EH (cell line): Measurements from ENCODE around the gene PLEKHG4B.
"Not testable (repeated sequence)": the region's sequence is repeated elsewhere in the genome, so short reads cannot be mapped to it uniquely, and the experiment has no call there.

ENCODE experiments used
- DNase-seq: peaks from one replicate; pipeline ENCODE4 v3.0.0-alpha.2; 2015; ENCODE audit warnings: low read depth

The PLEKHG4B gene

DNA sequence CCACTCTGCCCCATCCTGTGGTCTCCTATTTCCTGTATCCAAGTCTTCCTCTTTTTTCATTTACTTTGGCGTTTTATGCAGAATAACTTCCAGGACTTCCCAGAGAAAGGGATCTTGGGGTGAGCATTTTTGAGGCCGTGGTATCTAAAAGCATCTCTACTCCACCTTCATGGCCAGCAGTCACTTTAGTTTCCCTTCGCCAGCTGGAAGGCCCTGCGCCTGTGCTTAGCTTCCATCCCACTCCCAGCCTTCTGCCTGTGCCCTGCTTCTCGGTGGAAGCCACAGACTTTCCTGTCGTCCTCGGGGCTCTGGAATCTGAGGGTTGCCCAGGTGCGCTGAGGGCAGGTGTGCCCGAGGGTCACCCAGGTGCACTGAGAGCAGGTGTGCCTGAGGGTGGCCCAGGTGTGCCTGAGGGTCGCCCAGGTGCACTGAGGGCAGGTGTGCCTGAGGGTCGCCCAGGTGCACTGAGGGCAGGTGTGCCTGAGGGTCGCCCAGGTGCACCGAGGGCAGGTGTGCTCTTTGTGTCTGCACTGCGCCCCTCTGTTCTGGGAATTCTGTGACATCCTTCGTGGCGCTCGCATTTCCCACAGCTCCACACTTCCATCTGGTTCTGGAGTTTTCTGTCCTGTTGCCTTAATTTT, 67.0 kb downstream of the PLEKHG4B start:
- no peak for DNase-seq

DNA sequence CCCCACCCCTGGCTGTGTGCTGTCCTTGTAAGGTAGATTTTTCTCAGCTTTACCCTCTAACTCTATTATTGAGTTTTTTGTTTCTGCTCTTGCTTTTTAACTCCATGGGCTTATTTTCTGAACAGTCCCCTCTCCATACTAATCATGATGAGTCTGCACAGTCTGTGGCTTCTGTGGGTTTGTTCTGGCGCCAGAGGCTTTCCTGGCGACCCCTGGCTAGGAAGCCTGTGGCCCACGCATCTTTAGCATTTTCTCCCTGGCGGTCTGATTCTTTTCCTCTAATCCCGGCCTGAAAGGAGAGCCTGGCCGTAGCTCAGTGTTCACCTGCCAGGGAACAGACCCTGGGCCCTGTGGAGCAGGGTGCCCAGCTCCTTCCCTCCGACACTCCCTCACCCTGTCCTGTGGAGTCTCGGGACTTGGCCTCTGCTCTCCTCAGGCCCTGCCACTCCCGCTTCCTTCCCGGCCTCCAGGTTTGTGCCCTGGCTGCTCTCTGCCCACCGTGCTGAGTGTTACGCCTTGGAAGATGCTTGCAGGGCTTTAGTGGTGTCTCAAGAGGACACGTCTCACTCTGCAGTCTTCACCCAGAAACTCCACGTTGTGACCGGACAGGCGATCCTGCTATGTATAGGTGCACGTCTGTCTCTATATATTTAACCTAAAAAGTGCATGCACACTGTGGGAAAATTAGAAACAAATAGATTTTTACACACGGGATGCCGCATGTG, 67.6 kb downstream of the PLEKHG4B start:
- DNase-seq: peak; percentile 74

DNA sequence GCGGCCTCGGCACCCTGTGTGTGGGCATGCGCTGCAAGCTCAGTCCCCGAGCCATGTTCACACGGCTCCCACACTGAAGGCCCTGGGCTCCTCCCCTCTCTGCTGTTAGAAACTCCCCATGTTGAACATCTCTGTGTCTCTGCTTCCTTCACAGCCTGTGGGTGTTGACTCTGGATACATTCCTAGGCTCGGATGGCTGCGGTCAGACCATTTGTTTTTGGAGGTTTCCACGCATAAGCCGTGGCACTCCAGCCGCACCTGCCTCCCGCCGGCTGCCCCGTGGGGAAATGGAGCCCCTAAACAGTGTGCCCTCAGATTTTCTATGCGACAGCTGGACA, 68.2 kb downstream of the PLEKHG4B start:
- DNase-seq: peak; percentile 68

DNA sequence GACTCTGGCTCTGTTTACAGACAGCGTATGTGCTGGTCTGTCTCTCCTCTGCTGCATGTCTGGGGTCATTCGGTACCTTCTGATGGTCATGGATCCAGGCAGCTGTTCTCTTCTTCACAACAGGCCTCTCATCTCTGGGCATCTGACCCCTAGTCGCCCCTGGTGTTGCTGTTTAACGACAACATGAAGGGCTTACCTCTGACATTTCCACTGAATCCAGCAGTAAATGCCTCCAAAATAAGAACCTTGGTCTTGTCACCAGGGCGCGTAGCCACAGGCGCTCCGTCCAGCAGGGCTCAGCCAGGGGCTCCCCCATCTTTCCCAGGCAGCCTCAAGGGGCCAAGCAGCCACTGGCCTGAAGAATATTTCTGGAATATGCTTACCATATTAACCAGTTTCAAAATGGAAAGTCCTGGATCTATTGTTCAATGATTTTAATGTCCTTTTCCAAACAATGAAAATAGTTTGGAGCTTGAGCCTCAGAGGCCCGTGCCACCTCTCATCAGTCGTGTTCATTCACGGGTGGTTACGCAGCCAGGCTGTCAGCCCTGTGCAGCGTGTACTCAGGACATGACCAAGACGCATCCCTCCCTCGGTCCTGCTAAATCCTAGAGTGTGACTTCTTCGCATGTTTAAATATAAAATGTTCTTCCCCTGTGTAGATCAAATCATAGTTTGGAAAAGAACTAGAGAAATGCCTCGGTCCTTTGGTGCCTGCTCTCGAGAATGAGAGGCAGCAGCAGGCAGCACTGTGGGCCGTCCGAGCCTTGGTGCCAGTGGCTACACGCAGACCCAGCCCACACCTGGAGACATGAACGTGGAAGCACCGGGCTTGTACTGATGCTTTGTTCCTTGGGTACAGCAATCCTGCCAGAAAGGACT, 69.2 kb downstream of the PLEKHG4B start:
- DNase-seq: no peak

DNA sequence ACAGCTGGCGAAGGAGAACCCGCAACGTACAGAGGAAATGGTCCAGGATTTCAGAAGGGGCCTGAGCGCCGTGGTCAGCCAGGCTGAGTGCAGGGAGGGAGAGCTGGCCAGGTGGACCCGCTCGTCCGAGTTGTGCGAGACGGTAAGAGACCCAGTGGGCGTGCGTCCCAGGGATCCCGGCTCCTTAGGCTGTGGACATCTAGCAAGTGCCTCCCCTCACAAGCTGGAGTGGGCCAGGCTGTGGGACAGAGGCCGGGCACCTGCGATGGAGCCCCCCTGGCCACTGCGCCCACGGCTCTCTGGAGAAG, 69.8 kb downstream of the PLEKHG4B start:
- no peak for DNase-seq

DNA sequence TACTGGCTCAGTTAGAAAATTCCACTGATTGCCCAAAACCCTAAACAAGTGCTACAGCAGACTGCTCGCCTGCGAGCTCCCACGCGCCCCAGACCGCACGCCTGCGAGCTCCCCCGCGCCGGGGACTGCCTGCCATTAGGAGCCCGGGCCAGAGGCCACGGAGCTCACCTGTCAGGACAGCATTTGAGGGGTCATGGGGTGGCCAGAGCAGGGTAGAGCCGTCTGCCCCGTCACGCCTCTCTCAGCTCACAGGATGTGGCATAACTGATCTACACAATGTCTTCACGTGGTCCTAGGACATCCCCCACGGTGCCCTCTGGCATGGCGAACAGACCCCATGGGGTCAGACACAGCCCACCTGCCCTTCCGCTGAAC, 70.2 kb downstream of the PLEKHG4B start:
- no peak for DNase-seq

DNA sequence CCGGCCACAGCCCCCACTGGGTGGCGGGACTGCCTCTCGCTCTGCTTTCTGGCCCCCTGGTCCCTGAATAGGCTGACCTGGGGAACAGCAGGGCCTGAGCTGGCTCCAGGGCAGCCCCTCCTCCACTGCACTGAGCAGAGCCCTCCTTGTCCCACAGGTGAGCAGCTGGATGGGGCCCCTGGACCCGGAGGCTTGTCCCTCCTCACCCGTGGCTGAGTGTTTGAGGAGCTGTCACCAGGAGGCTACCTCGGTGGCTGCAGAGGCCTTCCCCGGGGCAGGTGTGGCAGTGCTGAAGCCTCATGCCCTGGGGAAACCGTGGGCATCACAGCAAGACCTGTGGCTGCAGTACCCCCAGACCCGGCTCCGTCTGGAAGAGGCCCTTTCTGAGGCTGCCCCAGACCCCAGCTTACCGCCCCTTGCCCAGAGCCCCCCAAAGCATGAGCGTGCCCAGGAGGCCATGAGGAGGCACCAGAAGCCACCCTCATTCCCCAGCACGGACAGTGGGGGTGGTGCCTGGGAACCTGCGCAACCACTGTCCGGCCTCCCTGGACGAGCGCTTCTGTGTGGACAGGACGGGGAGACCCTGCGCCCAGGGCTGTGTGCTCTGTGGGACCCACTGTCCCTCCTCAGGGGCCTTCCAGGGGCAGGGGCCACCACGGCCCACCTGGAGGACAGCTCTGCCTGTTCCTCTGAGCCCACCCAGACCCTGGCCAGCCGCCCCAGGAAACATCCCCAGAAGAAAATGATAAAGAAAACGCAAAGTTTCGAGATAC, 70.8 kb downstream of the PLEKHG4B start:
- DNase-seq: no peak

DNA sequence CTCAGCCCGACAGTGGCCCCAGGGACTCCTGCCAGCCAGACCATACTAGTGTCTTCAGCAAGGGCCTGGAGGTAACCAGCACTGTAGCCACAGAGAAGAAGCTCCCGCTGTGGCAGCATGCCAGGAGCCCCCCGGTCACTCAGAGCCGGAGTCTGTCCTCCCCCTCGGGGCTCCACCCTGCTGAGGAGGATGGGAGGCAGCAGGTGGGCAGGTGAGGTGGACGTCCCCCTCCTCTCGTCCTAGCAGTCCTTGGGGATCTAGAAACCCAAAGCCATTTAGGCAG, 71.3 kb downstream of the PLEKHG4B start:
- DNase-seq: no peak

DNA sequence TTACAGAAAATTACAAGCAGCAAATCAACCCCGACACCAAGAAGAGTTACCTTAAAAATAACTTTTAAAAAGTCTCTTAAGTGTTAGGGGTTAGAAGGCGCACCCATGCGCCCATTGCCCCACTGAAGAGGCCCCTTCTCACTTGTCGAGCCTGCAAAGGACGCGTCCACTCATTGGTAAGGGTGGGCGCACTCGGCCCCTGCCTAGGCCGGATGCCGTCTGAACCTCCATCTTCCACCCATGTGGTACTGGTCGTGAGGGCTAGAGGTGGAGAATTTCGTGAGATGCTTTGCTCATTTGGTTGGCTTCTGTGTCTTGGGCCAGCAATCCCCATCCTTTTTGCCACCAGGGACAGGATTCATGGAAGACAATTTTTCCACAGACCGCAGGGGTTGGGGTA, 71.9 kb downstream of the PLEKHG4B start:
- DNase-seq: no peak

DNA sequence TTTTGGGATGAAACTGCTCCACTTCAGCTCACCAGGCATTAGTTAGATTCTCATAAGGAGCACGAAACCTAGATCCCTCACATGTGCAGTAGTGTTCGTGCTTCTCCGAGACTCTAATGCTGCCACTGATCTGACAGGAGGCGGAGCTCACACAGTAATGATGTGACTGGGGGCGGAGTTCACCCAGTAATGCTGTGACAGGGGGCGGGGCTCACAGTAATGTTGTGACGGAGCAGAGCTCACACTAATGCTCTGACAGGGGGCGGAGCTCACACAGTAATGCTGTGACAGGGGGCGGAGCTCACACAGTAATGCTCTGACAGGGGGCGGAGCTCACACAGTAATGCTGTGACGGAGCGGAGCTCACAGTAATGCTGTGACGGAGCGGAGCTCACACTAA, 72.3 kb downstream of the PLEKHG4B start:
- DNase-seq: no peak

DNA sequence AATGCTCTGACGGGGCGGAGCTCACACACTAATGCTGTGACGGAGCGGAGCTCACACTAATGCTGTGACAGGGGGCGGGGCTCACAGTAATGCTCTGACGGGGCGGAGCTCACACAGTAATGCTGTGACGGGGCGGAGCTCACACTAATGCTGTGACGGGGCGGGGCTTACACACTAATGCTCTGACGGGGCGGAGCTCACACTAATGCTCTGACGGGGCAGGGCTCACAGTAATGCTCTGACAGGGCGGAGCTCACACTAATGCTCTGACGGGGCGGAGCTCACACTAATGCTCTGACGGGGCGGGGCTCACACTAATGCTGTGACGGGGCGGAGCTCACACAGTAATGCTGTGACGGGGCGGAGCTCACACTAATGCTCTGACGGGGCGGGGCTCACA, 72.8 kb downstream of the PLEKHG4B start:
- DNase-seq: not testable (repeated sequence)

DNA sequence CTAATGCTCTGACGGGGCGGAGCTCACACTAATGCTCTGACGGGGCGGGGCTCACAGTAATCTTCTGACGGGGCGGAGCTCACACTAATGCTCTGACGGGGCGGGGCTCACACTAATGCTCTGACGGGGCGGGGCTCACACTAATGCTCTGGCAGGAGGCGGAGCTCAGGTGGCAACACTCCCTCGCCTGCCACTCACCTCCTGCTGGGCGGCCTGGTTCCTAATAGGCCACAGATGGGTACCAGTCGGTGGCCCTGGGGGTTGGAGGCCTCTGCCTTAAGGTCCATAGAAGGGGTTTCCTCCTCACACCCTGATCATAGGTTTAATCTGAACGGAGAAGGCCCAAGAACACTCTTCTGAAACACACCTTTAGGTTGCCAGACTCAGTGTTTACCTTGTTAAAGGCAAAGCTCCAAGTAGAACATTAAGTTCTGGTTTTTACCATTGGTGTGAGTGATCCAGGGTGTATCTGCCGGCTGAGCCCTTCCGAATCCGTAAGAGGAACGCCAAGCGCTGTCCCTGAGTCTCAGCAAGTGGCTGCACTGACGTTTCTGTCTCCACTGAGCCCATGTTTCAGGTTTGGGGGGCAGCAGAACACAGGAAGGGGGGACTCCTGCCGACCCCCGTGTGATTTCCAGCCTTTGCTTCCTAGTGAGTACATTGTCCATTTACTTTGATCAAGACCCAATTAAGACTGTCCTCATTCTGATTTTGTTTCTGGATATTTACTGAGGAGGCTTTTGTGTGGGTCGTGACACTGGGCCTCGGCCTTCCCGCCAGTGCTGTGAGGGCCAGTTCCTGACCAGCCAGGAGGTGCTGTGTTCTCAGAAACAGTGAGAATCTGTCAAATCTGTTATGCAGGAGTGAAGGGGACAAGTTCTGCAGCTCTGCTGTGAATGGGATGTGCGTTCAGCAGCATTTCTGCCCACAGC, 74.7 kb downstream of the PLEKHG4B start:
- DNase-seq: no peak

DNA sequence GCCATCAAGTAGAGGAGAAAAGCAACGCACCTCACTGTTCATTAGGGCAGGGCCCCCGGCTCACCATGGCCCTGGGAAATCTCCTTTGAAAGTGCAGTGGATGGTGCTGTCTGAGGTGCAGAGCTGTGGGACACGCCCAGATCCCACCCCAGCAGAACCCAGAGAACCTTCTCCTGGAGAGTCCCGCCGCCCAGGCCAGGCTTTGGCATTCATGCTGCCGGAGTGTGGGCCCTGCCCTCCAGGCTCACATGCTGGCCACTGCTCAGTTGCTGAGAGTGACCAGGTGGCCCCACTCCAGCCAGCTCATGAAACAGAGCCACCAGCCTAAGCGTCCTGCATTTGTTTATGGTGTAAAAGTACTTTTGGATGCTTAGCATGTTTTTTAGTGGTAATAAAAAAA, 75.5 kb downstream of the PLEKHG4B start:
- DNase-seq: peak; percentile 51

DNA sequence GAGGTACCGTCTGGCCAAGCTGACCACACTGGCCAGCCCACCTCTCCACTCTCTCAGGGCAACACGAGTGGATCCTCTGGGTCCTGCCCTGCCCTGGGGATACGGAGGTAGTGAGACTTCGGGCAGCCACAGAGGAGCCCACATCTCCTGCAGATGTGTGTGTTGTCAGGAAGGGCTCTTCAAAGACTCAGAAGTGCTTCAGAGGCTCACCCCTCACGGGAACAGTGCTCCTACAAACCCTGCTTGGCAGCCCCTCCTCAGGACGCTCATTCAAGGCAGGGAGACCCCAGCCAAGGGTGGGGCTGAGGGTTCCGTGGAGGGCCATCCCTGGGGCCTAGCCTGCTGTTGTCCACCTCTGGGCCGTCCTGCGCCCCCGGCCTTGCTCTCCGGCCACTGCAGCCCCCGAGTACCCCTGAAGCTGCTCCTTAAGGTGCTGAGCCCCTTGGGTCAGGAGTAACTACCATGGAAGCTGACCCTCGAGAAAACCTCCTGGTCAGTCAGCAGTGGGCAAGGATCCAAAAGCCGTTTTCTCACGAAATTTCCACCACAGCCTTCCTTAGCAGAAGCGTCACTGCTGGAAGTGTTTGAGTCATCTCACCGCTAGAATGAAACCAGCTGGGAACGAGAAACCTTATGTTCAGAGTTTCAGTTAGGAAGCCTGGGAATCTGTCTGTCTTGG, 76.2 kb downstream of the PLEKHG4B start:
- peak; percentile 99 for DNase-seq

DNA sequence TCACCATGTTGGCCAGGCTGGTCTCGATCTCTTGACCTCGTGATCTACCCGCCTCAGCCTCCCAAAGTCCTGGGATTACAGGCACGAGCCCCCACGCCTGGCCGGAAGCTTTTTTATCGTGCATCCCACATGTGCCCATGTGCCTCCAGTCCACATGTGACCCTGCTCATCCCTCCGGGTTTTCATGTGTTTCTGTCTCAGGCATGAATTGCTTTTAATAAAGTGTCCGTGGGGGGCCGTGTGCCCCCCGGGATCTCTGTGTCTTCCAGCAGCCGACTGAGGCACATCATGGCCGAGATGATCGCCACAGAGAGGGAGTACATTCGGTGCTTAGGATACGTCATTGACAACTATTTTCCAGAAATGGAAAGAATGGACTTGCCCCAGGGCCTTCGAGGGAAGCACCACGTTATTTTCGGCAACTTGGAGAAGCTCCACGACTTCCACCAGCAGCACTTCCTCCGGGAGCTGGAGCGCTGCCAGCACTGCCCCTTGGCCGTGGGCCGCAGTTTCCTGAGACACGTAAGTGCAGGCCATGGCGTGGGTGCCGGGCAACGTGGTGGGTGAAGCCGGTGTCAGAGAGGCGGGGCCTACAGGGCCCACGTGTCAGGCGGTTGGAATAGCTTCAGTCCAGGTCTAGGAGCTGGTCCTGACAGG, 77.2 kb downstream of the PLEKHG4B start:
- peak; percentile 99 for DNase-seq

DNA sequence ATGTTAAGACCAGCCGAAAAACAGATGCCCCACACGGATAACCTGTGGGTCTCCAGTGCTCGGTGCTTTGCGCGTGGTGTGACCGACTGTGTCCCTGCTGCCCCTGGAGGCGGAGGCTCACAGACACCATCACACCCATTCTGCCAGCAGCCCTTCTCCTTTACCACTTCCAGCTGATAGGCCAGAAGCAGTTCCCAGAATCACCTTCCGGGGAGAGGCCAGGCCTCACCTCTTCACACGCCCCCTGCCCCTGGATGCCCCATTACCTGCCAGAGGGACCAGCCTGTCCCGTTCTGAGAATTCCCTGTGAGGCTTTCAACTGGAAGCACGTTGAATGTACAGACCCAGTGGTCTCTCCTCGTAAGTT, 77.7 kb downstream of the PLEKHG4B start:
- DNase-seq: no peak

DNA sequence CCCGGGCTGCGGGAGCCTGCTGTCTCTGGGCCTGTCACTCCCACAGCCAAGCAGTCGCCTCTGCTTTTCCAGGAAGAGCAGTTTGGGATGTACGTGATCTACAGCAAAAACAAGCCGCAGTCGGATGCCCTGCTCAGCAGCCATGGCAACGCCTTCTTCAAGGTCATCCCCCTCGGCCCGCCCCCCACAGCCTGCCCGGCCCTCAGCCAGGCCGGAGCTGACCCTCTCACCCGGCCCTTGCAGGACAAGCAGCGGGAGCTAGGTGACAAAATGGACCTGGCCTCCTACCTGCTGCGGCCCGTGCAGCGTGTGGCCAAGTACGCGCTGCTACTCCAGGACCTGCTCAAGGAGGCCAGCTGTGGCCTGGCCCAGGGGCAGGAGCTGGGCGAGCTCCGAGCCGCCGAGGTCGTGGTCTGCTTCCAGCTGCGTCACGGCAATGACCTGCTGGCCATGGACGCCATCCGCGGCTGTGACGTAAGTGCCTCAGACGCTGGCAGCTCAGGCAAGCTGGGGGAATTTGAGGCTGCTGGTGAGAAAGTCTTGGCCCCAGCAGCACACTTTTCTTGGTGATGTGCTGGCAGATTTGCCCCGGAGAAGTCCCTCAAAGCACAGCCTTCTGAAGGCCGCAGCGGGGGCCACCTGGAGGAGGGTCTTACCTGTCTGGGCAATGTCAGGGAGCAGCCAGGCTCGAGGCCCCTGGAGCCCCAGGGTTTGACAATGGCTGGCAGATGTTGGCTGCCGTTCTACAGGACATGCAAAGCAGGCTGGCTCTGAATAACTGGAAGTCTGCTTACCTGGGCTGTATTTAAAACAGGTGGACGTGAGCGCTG, 79.2 kb downstream of the PLEKHG4B start:
- no peak for DNase-seq

DNA sequence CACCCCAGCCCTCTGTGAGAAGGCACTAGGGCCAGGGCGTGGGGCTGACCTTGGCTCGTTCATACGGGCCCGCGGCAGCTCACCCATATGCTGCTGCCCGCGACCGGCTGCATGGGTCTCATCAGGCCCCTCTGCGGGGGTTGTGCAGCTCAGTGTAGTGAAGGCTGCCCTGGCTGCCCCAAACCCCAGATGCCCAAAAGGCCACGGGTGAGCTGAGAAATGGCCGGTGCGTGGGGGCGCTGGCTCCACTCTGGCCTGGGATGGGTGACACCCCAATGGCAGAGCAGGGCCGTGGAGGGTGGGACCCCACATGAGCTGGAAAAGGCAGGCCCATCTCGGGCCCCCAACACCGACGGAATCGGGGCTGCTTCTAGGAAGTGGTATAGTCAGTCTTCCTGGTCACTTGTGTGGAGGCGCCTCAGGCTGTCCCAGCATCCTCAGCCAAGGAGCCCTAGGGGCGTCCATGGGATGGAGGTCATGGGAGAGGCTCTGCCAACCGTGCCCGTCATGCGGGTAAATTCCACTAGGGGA, 79.9 kb downstream of the PLEKHG4B start:
- no peak for DNase-seq

DNA sequence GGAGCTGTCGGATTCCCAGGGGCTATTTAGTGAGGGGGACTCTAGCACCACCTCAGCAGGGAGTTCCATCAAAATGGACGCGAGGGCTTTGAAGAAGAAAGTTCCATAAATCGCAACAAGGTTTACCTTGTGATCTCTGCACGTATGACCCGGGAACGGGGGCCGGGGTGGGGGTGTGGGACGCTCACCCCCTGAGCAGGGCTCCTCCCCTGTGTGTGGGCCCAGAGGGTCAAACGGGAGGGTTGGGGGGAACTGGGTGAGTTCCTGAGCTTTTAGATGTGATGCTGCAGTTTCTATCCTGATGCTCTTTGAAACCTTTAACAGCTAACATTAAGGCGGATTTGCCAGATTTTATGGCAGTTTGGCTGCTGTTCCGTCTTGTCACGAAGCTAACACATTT, 80.5 kb downstream of the PLEKHG4B start:
- DNase-seq: no peak
